Posterior cingulate gyrus (tissue), 11 donors: ENCODE measurements around the gene ADGRD2.

Experiments used
- DNase-seq, 10 donors: peaks; one replicate each; pipeline versions ENCODE4 v3.0.0 to v3.0.0-alpha.2; 2020 to 2021; ENCODE audit warnings: mixed read lengths in 3 of 10
- intact Hi-C: fragments of 100-400 bp; cut with DNase I; formaldehyde crosslinking; loops from one replicate; pipeline ENCODE4 v1.15.1; 2023

The ADGRD2 gene

DNA sequence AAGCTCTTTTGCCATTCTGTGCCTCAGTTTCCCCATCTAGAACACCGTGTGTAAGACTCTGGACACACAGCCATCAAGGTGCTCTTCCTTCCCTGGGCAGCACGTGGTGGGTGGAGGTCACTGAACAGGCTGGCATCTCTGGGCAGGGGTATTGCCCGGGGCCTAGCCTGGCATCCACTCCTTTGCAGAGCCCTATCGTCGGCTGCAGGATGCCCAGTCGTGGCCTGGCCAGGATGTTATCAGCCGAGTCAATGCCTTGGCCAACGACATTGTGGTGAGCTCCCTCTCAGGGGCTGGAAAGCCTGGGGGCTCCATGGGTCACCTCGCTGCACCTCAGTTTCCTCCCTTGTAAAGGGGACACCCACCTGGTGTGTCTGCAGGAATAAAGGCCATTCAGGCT lies 4.0 kb downstream of the ADGRD2 start:
- intact Hi-C loops, result no loop called here
- peak in 3 of 10 donors; percentile 16 to 57 (median 49) for DNase-seq

DNA sequence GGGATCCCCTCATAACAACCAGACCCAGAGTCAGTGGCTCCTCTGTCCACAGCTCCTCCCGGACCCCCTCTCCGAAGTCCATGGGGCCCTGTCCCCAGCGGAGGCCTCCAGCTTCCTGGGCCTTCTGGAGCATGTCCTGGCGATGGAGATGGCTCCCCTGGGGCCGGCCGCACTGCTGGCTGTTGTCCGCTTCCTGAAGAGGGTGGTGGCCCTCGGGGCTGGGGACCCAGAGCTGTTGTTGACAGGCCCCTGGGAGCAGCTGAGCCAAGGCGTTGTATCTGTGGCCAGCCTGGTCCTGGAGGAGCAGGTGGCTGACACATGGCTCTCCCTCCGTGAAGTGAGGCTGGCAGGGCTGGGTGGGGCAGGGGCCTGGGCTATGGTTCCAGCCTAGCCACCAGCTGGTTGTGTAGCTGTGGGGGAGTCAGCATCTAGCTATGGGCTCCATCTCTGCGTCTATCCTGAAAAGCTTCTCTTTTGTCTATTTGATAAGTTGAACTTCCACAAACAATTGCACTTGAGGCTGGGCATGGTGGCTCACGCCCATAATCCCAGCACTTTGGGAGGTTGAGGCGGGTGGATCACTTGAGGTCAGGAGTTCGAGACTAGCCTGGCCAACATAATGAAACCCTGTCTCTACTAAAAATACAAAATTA lies 4.7 kb downstream of the ADGRD2 start:
- intact Hi-C loops, result no loop called here
- peak in 3 of 10 donors; percentile 28 to 75 (median 72) for DNase-seq

DNA sequence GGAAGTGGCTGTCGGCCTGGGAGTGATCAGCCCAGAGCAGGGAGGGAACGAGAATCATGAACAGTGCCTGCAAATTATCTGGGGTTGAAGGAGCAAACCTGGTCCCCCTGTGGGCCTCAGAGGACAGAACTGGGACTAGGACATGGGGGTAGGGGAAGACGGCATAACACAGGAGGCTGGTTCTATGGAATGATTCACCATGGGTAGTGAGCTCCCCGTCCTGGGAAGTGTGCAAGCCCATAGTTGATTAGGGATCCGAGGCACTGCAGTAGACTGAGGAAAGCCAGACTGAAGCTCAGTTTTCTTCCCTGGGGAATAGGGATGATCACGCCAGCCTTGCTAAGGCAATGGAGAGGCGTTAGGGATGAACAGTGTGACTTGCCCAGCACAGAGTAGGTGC lies 5.6 kb downstream of the ADGRD2 start:
- peak in 2 of 10 donors; percentile 5 to 28 for DNase-seq
- intact Hi-C loops, result no loop called here

DNA sequence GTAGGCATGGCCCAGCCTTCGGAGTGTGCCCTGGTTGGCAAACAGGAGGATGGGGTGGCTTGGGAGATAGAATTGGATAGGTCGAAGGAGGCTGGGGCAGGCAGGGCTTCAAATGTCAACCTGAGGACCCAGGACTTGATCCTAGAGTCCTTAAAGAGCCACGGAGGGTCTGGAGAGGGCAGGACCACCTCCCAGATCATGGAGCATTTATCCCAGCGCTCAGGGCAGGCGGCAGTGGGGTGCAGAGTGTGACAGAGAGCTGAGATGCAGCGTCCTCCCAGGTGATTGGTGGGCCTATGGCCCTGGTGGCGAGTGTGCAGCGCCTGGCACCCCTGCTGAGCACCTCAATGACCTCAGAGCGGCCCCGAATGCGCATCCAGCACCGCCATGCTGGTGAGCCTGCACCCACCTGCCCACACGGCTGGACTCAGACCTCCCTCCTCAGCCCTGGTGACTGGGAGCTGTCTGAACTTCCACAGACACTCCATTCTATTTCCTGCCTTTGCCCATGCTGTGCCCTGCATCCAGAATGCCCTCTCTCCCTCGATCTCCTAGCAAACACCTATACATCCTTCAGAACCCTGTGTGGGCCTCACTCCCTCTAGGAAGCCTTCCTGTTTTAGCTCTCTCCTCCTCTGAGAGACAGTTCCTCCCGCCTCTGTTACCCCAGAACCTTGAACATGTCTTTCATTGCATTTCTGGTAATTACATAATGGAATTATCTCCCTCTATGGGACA lies 6.3 kb downstream of the ADGRD2 start:
- intact Hi-C loops, result no loop called here
- peak in 3 of 10 donors; percentile 31 to 60 (median 59) for DNase-seq

DNA sequence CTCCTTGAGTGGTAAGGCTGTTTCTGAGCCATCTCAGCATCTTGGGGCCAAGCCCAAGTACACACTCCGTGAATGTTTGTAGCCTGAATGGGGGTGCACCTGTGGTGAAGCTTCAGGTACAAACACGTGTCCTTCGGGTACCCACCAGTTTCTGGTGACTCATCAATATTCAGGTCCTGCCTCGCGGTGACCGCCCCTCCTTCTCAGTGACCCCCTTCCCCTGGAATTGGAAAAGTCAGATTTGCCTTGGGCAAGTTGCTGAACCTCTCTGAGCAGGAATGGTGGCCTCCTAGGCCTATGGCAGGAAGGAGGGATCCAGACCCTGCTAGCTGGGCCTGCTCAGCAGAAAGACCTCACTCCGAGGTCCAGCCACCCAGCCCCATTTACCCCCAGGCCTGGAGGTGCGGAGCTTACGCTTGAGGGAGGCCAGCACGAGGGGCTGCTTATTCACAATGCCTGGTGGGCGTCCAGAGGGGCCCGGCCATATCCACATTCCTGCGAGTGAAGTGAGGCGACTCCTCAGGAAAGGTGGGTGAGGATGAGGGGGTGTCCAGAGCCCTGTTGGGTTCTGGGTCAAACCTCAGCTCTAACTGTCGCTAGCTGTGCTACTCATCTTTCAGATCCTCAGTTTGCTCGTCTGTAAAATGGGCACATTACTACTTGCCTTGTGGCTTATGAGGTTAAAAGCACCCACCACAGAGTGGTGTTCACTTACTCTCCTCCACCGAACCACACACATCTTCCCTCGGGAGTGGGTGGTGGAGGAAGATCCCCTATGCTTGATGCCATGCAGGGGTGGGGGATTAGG lies 7.0 kb downstream of the ADGRD2 start:
- intact Hi-C loops, result no loop called here
- peak in 3 of 10 donors; percentile 30 to 77 (median 56) for DNase-seq

DNA sequence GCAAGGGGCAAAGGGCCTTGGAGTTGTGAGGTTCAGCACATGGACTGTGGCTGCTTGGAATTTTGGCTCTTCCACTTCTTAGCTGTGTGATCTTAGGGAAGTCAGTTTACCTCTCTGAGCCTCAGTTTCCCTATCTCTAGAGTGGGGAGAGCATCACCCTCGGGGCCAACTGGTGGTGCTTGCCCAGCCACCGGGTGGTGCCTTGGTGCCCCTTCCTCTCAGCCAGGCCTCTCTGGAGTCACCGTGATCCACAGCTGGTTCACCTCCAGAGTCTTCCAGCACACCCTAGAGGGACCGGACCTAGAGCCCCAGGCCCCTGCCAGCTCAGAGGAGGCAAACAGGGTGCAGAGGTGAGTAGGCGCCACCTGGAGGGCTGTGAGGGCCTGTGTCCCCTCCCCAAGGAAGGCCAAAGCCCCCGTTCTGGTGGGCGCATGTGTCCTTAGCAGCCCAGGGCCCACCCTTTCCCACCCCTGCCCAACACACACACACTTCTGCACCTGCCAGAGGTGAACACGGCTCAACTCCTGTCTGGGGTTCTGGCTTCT lies 7.7 kb downstream of the ADGRD2 start:
- intact Hi-C loops, result no loop called here
- peak in 3 of 10 donors; percentile 33 to 66 (median 39) for DNase-seq

DNA sequence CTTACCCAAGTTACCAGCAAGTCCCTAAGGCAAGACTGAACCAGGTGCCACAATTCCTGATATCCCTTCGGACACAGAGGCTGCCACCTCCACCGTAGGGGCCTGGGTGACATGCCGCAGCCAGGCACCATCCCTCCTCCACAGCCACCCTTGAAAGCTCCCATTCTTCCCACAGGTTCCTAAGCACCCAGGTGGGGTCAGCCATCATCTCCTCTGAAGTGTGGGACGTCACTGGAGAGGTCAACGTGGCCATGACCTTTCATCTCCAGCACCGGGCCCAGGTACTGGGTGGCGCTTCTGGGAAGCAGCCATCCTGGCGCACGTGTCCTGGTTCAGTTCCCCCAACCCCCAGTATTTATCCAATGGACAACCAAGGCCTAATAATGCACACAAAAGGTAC lies 8.2 kb downstream of the ADGRD2 start:
- DNase-seq, result peak in 3 of 10 donors; percentile 8 to 60 (median 39)
- intact Hi-C loops, result no loop called here

DNA sequence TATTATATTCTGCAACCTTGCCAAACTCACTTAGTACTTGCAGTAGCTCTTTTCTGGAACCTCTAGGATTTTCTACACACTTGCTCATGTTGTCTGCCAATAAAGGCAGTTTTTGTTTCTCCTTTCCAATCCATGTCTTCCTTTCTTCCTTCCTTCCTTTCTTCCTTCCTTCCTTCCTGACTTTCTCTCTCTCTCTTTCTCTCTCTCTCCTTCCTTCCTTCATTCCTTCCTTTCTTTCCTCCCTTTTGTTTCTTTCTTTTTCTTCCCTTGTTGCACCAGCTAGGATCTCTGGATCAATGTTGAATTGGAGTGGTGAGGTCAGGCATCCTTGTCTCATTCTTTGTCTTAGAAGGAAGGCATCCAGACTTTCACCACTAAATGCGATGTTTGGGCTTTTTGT lies 12.5 kb downstream of the ADGRD2 start:
- intact Hi-C loops, result no loop called here
- no peak for DNase-seq

DNA sequence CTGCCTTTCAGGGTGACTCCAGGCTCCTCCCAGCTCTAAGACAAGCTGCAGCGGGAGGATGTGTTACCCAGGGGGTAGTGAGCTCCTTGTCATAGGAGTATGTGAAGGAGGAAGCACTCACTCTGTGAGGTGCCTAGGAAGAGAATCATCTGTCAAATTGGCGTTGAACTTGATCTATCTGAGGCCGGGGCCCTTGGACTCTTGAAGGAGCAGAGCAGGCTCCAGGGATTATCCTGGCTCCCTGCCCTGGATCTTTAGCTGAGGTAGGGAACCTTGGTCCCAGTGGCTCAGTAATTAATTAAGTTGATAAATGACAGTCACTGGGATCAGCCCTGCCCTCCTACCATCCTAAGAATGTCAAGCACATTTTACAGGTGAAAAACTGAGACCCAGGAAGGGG lies 15.5 kb downstream of the ADGRD2 start:
- intact Hi-C loops, result no loop called here
- DNase-seq, result peak in 2 of 10 donors; percentile 5 to 30

DNA sequence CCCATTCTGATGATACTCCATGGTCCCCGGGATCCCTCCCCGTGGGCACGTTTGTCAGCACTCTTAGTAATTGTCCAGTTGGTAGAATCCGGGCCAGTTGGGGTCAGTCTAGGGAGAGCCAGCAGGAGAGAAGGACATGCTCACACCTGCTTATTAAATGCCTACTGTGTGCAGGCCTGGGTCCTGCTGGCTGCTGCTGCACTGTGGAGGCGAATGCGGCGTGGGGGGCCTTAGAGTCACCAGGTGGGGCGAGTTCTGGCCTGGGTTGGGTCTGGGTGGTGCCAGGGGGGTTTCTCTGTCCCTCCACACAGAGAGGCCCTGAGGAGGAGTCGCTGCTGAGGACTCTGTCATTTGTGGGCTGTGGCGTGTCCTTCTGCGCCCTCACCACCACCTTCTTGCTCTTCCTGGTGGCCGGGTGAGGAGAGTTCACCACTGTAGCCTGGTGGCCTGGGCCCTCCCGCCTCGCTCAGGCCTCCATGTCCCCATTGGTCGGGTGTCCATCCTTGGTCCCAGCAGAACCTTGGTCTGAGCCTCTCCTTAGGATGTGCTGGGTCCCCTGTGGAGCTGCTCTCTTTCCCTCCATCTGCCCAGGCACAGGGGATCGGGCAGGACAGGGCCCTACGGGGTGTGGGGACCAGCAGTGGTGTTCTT lies 17.3 kb downstream of the ADGRD2 start:
- intact Hi-C loops, result no loop called here
- DNase-seq, result peak in 3 of 10 donors; percentile 9 to 74 (median 67)

DNA sequence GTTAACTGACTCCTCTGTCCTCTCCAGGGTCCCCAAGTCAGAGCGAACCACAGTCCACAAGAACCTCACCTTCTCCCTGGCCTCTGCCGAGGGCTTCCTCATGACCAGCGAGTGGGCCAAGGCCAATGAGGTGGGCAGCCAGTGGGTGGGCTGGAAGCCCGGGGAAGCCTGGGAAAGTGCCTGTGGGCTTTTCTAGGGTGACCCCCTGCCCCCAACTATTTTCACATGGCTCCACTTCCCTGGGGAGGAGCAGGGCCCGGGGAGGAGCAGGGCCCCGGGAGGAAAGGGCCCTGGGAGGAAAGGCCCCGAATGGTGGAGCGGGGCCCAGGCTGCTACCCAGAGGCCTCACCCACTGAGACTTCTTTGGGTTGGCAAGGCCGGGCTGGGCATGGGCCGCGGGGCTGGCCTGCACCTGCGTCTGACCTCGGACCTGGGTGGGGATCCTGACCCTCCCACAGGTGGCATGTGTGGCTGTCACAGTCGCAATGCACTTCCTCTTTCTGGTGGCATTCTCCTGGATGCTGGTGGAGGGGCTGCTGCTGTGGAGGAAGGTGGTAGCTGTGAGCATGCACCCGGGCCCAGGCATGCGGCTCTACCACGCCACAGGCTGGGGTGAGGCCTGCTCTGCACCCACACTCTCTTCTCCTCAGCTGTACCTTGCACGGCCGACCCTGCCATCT lies 17.9 kb downstream of the ADGRD2 start:
- intact Hi-C loops, result no loop called here
- peak in 2 of 10 donors; percentile 67 to 78 for DNase-seq

DNA sequence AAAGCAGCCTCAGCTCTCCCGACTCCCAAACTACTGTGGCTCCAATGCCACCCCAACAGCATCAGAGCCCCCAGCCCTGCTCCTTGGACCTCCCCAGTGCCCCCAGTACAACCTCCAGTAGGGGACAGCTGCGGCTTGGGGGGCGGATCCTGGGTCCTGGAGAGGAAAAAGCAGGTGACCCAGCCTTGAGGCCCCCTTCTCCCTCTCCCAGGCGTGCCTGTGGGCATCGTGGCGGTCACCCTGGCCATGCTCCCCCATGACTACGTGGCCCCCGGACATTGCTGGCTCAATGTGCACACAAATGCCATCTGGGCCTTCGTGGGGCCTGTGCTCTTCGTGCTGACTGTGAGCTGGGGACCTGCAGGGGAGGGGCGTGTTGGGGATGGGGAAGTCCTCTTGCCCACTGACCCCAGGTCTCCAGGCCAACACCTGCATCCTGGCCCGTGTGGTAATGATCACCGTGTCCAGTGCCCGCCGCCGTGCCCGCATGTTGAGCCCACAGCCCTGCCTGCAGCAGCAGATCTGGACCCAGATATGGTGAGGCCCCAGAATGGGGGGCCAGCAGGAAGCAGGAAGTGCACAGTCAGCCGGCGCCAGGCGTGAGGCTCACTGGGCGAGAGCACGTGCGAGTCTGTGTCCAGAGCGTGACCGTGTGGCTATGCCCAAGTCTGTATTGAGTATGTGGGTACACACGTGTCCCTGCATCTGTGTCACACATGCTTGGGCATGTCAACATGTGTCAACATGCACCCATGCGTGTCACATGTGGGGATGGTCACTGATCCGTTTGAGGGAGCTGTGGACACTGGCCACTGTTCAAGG lies 19.0 kb downstream of the ADGRD2 start:
- intact Hi-C loops, result no loop called here
- DNase-seq, result peak in 2 of 10 donors; percentile 49 to 62

DNA sequence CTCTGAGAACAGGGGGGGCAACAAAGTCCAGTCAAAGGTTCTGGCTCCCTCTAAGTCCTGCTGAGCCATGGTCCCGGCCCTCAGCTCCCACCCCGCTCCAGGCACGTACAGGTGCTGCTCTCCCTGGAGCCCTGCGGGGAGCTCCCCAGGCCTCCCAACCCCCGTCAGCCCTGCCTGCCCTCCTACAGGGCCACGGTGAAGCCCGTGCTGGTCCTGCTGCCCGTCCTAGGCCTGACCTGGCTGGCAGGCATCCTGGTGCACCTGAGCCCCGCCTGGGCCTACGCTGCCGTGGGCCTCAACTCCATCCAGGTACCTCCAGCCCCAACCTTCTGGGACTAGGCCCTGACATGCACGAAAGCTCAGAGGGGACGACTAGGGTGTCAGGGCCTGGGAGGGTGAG lies 20.1 kb downstream of the ADGRD2 start:
- intact Hi-C loops, result no loop called here
- DNase-seq, result peak in 1 of 10 donors; percentile 72

DNA sequence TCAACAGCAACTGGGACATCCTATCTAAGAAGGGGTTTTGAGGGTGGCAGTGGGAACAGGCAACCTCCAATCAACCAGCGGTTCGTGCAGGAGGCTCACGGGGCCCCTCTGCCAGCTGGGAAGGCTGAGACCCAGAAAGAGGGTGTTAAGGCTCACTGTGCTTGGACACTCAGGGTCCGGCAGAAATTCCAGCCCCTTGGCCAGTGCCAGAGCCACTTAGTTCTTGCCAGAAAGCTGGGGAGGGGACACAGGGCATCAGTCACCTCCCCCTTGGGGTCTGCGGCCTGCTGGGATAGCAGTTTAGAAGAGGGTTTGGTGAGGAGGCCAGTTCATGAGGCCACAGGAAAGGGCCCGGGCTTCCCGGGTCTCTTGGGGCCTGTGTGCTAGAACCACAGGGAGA lies 20.5 kb downstream of the ADGRD2 start:
- intact Hi-C loops, result no loop called here
- DNase-seq, result peak in 1 of 10 donors; percentile 54

DNA sequence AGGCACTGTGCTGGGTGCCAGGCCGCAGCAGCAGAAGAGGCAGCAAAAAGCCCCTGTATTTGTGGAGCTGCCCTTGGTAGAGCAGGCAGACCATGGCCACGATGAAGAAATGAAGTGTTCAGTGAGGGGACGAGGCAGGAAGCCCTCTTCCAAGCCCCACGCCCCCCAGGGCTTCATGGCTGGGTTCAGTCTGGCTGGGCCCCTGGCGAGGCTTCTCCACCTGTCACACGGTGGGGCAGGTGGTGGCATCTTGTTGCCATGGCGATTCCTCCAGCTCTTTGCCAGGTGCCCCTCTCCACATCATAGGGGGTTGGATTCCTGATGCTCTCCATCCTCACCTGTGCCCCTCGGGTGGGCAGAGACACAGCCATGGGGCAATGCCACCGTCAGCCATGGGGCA lies 21.5 kb downstream of the ADGRD2 start:
- intact Hi-C loops, result no loop called here
- DNase-seq, result peak in 1 of 10 donors; percentile 71

DNA sequence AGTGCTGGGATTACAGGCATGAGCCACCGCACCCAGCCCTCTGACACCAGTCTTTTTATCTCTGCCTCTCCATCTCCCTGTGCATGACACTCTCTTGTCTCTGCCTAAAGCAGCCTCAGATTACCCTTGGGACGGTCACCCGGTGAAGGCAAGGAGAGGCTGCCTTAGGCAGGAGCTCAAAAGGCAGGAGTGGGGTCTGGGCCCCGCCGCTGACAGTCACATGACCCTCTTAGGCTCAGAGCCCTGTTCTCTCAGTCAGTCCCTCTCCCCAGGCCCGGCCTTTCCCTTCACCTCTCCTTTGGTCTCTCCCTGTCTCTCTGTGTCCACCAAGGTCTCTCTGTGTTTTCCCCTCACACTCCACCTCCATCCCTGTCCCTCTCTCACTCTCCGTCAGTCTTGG lies 22.5 kb downstream of the ADGRD2 start:
- intact Hi-C loops, result no loop called here
- peak in 1 of 10 donors; percentile 58 for DNase-seq

DNA sequence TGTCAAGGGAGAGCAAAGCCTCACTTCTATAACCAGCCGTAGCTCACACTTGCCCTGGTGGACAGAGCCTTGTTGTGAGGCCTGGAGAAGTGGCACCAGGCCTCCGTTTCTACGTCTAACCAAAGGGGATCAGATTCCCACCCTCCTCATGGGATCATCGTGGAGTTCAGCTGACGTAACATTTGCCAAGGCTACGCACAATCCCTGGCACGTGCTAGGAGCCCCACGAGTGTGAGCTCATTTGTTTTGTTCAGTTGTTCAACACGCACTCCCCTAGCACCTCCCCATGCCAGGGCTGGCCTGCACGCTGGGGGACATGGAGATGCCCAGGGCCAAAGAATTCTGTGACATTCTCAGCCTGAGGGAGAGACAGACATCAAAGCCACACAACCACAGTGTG lies 23.1 kb downstream of the ADGRD2 start:
- intact Hi-C loops, result no loop called here
- peak in 1 of 10 donors; percentile 45 for DNase-seq

DNA sequence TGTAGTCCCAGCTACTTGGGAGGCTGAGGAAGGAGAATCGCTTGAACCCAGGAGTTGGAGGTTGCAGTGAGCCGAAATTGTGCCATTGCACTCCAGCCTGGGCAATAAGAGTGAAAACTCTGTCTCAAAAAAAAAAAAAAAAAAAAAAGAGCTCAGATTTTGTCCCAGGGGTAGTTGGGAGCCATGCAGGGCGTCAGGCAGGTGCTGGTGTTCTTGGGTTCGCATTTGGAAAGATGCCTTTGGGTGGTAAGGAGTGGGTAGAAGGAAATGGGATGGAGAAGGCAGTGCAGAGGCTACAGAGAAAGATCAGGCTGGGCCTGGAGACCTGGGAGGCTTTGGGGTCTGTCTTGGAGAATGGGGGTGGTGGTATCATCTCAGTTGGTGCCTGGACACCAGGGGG lies 23.9 kb downstream of the ADGRD2 start:
- intact Hi-C loops, result no loop called here
- DNase-seq, result no peak
